ENCODE results near the gene NHERF2. TPM values are rescaled to one million over a fixed set of nuclear protein-coding genes. Genes with fewer than 3 reads are reported as not detected.

NHERF2 gene
- total and polyA plus RNA-seq, 9 of the 15 experiments (the other 6 are each of a cell fraction or from before 2014, with no cell fraction given): 0.15 to 42.0 (median 12.5) TPM

DNA sequence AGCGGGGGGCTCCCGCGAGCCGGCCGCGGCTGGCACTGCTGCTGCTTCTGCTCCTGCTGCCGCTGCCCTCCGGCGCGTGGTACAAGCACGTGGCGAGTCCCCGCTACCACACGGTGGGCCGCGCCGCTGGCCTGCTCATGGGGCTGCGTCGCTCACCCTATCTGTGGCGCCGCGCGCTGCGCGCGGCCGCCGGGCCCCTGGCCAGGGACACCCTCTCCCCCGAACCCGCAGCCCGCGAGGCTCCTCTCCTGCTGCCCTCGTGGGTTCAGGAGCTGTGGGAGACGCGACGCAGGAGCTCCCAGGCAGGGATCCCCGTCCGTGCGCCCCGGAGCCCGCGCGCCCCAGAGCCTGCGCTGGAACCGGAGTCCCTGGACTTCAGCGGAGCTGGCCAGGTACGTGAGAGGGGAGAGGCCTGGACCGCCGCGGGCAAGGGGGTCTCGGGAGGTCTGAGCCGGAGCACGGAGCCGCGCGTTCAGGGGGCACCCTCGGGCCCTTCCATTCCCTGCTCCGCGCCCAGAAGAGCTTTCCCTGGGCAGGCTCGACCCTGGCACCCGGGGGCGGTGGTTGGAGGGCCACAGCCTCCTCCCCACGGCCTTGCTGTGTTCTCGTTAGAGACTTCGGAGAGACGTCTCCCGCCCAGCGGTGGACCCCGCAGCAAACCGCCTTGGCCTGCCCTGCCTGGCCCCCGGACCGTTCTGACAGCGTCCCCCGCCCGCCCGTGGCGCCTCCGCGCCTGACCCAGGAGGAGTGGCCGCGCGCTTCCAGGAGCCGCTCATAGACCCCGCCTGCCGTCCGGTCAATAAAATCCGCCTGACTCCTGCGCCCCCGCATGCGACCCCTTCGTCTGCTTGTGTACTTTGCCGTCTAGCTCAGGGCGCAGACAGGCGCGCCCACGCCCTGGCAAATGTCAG is 6.5 kb upstream of the NHERF2 start (continued):
- TF ChIP-seq EGR1 (conservative IDR thresholded peaks at IDR 0.05) (peak; percentile 62), MYC (IDR thresholded peaks at IDR 0.05; ENCODE audit: low read depth, low read length) (peak; percentile 12; the same call in 1 of the 2 replicates), MYC (CRISPR knock-in tag; IDR thresholded peaks at IDR 0.05; ENCODE audit: borderline replicate concordance, low read depth) (no peak), ZBTB7A (IDR thresholded peaks at IDR 0.05; ENCODE audit: borderline replicate concordance, control insufficient read depth, low read depth, low read length) (peak; percentile 74; the same call in 1 of the 2 replicates), L3MBTL2 (IDR thresholded peaks at IDR 0.05) (peak; percentile 40; the same call in 1 of the 2 replicates), HLTF (IDR thresholded peaks at IDR 0.05) (no peak), ZEB2 (IDR thresholded peaks at IDR 0.05) (no peak), SMARCB1 (IDR thresholded peaks at IDR 0.05; ENCODE audit: insufficient read length, low read depth) (no peak), HDAC6 (IDR thresholded peaks at IDR 0.05; ENCODE audit: low read depth, low read length) (0 out of 2 replicates have a peak, but pooled peaks have one; percentile 3), NFIC (IDR thresholded peaks at IDR 0.05) (peak; percentile 33; the same call in 1 of the 2 replicates), RBFOX2 (IDR thresholded peaks at IDR 0.05; ENCODE audit: low read depth, low read length) (peak; percentile 28; the same call in 1 of the 2 replicates), PCBP1 (IDR thresholded peaks at IDR 0.05; ENCODE audit: low read depth, low read length, poor library complexity, severe bottlenecking) (peak; percentile 58), HNRNPL (IDR thresholded peaks at IDR 0.05; ENCODE audit: low read depth, low read length) (0 out of 2 replicates have a peak, but pooled peaks have one; percentile 56), ADNP (tag; IDR thresholded peaks at IDR 0.05) (no peak), TCF15 (CRISPR knock-in tag; IDR thresholded peaks at IDR 0.05) (no peak)

Data from K562 (cell line).